ENCODE measurements around the gene CAD. TPM values are rescaled to one million over a fixed set of nuclear protein-coding genes. Genes with fewer than 3 reads are reported as not detected.

CAD gene
- total RNA-seq, 1 experiment from 2014 or later = 41.5 TPM

DNA sequence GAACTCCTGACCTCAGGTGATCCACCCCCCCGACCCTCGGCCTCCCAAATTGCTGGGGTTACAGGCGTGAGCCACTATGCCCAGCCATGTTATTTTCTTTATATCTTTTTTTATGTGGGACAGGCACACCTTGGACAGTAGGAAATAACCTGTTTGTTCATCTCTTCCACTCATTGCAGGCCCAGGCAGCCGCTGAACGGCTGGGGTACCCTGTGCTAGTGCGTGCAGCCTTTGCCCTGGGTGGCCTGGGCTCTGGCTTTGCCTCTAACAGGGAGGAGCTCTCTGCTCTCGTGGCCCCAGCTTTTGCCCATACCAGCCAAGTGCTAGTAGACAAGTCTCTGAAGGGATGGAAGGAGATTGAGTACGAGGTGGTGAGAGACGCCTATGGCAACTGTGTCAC lies 8.4 kb downstream of the CAD start:
- intact Hi-C loops (cut with micrococcal nuclease; ENCODE audit: unreplicated experiment) = no loop called here
- Histone ChIP-seq H3K79me2 (ENCODE audit: low read depth) (no peaks in the 10 kb centered on the region), H3K4me2 (no peak overlapping the region), H3K9me2 (ENCODE audit: insufficient read depth) (no peaks in the 10 kb centered on the region), H3K4me3 (no peak overlapping the region), H4K20me1 (ENCODE audit: insufficient read depth) (no peaks in the 10 kb centered on the region), H3K27ac (no peak overlapping the region), H3F3A (ENCODE audit: insufficient read depth, low read depth) (no peaks in the 10 kb centered on the region; the same call in 1 of the 2 replicates), H2AFZ (no peak overlapping the region), H3K27me3 (ENCODE audit: insufficient read depth, low read depth) (no peaks in the 10 kb centered on the region), H3K9me3 (ENCODE audit: insufficient read depth, low read depth) (no peaks in the 10 kb centered on the region), H3K36me3 (ENCODE audit: low read depth) (peaks cover 25% of the 10 kb centered on the region; the same call in 1 of the 2 replicates), H3K4me1 (replicated peaks; ENCODE audit: insufficient read depth) (no peaks in the 10 kb centered on the region)
- no TSS peak for BruUV-seq (replicated peaks)
- no peak for TF ChIP-seq EZH2 (IDR thresholded peaks at IDR 0.05; ENCODE audit: low read depth)
- TF ChIP-seq, protein P1, sequence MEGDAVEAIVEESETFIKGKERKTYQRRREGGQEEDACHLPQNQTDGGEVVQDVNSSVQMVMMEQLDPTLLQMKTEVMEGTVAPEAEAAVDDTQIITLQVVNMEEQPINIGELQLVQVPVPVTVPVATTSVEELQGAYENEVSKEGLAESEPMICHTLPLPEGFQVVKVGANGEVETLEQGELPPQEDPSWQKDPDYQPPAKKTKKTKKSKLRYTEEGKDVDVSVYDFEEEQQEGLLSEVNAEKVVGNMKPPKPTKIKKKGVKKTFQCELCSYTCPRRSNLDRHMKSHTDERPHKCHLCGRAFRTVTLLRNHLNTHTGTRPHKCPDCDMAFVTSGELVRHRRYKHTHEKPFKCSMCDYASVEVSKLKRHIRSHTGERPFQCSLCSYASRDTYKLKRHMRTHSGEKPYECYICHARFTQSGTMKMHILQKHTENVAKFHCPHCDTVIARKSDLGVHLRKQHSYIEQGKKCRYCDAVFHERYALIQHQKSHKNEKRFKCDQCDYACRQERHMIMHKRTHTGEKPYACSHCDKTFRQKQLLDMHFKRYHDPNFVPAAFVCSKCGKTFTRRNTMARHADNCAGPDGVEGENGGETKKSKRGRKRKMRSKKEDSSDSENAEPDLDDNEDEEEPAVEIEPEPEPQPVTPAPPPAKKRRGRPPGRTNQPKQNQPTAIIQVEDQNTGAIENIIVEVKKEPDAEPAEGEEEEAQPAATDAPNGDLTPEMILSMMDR (conservative IDR thresholded peaks at IDR 0.05) = no peak
- DNase-seq = no peak
- ChIA-PET POLR2A (ENCODE audit: unreplicated experiment) (no interaction called here), CTCF (no interaction called here)

DNA sequence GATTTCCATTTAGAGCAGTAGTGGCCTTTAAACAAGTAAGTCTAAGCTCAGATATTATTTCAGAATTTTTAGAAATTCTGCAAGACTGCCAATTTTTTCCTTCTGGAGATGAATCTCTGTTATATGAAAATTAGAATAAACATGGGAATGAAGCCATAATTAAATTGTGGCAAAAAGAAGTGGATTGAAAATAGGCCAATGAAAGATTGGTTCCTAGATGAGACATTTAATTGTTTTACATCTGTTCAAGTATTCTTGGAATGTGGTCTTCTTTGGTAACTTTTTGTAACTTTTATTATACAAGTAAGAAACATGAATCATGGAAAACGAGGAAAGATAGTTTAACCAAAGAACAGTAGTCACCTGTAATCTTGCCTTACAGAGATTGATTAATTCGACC lies 10.3 kb downstream of the CAD start:
- CTCF ChIA-PET = no interaction called here
- BruUV-seq (replicated peaks) = no TSS peak

DNA sequence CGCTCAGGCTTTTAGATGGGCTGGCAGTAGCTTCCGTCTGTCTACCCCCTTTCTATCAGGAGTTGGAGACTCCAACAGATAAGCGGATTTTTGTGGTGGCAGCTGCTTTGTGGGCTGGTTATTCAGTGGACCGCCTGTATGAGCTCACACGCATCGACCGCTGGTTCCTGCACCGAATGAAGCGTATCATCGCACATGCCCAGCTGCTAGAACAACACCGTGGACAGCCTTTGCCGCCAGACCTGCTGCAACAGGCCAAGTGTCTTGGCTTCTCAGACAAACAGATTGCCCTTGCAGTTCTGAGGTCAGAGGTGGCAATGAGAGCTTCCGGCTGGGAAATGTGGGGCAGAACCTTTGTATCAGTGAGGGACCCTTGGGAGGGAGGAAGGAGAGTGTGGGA lies 14.8 kb downstream of the CAD start:
- Histone ChIP-seq H3K36me3 (ENCODE audit: low read depth) (peaks cover 28% of the 10 kb centered on the region), H4K20me1 (ENCODE audit: insufficient read depth) (no peaks in the 10 kb centered on the region; the same call in 1 of the 2 replicates), H3F3A (ENCODE audit: insufficient read depth, low read depth) (no peaks in the 10 kb centered on the region), H3K79me2 (ENCODE audit: low read depth) (no peaks in the 10 kb centered on the region), H3K27ac (no peak overlapping the region), H3K4me1 (replicated peaks; ENCODE audit: insufficient read depth) (no peaks in the 10 kb centered on the region), H3K9me3 (ENCODE audit: insufficient read depth, low read depth) (no peaks in the 10 kb centered on the region), H3K9me2 (ENCODE audit: insufficient read depth) (no peaks in the 10 kb centered on the region), H2AFZ (no peak overlapping the region), H3K27me3 (ENCODE audit: insufficient read depth, low read depth) (no peaks in the 10 kb centered on the region), H3K4me2 (no peak overlapping the region), H3K4me3 (no peak overlapping the region)
- ChIA-PET CTCF (no interaction called here), POLR2A (ENCODE audit: unreplicated experiment) (no interaction called here)
- no TSS peak for BruUV-seq (replicated peaks)
- intact Hi-C loops (cut with micrococcal nuclease; ENCODE audit: unreplicated experiment) = no loop called here
- no peak for DNase-seq
- TF ChIP-seq, protein P1 (conservative IDR thresholded peaks at IDR 0.05) = no peak
- TF ChIP-seq EZH2 (IDR thresholded peaks at IDR 0.05; ENCODE audit: low read depth) = no peak

More for the DNA sequence above, 10.3 kb downstream of the CAD start:
- Histone ChIP-seq H4K20me1 (ENCODE audit: insufficient read depth) (no peaks in the 10 kb centered on the region; the same call in 1 of the 2 replicates), H3K4me3 (no peak overlapping the region), H3K36me3 (ENCODE audit: low read depth) (peaks cover 19% of the 10 kb centered on the region; the same call in 1 of the 2 replicates), H3K4me2 (no peak overlapping the region), H3K4me1 (replicated peaks; ENCODE audit: insufficient read depth) (no peaks in the 10 kb centered on the region), H2AFZ (no peak overlapping the region), H3K79me2 (ENCODE audit: low read depth) (no peaks in the 10 kb centered on the region), H3K9me3 (ENCODE audit: insufficient read depth, low read depth) (no peaks in the 10 kb centered on the region), H3K27ac (no peak overlapping the region), H3K27me3 (ENCODE audit: insufficient read depth, low read depth) (no peaks in the 10 kb centered on the region), H3K9me2 (ENCODE audit: insufficient read depth) (no peaks in the 10 kb centered on the region), H3F3A (ENCODE audit: insufficient read depth, low read depth) (no peaks in the 10 kb centered on the region)
- TF ChIP-seq EZH2 (IDR thresholded peaks at IDR 0.05; ENCODE audit: low read depth) = no peak
- TF ChIP-seq, protein P1 (conservative IDR thresholded peaks at IDR 0.05) = no peak
- POLR2A ChIA-PET (ENCODE audit: unreplicated experiment) = no interaction called here
- no peak for DNase-seq
- intact Hi-C loops (cut with micrococcal nuclease; ENCODE audit: unreplicated experiment) = no loop called here
